DMS114 treated with DMSO at 0.1 percent for 48 hours (cell line): Measurements from ENCODE around the gene CUBN.

ENCODE experiments used
- DNase-seq: peaks from one replicate; lab custom pipeline; 2025; ENCODE audit not compliant: unreplicated experiment; lab: John Stamatoyannopoulos, UW

Gene CUBN

GRCh38 chr10:16960551-16960950 is 169.1 kb downstream of the CUBN start:
- no peak for DNase-seq

DNA sequence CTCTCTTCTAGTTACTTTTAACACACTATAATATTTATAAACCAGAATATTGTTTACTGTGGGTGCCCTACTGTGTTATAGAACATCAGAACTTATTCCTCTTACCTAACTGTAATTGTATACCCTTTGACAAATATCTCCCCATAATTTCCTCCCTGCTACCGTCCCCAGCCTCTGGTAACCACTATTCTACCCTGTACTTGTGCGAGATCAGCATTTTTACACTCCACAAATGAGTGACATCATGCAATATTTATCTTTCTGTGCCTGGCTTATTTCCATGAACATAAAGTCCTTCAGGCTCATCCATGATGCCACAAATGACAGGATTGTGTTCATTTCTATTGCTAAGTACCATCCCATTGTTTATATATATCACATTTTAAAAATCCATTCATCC is 172.6 kb downstream of the CUBN start:
- DNase-seq: no peak

- no peak for DNase-seq
Observed at GRCh38 chr10:16954280-16955030, 175.2 kb downstream of the CUBN start.

GRCh38 chr10:16953270-16953669 is 176.3 kb downstream of the CUBN start:
- DNase-seq: no peak

- DNase-seq: no peak
Observed at GRCh38 chr10:16952610-16953009, 177.0 kb downstream of the CUBN start.

DNA sequence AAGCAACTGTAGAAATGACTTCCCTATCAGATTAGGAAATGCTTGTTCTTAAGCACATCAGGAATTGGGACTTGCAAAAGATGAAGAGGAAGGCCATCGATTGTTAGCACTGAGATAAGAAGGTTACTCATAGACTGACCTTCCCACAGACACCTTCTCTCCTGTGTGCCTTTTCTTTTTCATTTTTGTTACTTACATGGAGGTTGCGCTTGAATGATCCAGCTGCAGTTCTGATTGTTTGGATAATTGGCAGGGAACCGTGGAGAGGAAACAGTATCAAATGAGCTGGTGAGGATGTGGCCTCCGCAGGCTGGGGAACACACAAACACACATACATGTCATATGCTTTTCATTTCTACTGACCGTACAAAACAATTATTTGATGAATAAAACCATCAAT is 177.5 kb downstream of the CUBN start:
- no peak for DNase-seq

DNA sequence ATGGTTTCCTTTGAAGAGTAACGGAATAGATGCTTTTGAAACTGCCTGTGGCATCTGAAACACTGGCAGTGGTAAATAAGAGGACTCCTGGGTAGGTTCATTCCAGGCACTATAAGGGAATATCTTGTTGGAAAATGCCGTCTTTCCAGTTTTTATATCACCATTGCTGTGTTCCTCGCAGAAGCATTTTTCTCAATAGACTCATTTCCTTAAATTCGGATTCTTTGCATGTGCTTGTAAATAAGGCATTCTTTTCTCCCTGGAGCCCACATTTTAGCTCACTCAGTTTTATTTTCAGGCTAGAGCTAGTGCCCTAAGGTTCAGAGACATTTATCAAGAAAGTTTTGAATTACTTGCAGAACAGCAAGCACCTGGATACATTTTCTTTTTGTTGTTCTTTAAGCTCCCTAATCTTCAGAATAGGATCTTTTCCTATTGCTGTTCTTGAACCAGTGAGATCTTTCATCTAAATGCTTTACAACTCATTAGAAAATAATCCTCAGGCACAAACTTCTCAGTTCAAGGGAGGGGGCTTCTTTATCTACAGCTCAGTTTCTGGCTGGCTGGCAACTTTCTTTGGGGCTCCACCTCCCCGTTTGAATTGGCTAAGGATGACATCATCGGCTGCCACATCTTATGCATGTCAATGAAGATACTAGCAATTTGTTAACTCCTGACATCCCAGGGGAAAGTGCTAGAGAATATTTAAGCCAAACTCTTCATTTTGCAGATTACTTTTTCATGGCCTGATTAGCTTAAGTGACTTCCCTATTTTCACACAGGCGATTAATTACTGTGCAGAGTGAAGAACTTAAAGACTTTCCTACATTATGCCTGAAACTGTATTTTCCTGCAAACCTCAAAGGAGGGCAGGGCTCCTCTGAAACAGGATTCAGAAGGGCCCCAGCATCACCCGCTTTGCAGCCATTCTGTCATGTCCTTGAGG is 178.7 kb downstream of the CUBN start:
- no peak for DNase-seq

- DNase-seq: no peak
Observed at GRCh38 chr10:16949816-16950215, 179.8 kb downstream of the CUBN start.

DNA sequence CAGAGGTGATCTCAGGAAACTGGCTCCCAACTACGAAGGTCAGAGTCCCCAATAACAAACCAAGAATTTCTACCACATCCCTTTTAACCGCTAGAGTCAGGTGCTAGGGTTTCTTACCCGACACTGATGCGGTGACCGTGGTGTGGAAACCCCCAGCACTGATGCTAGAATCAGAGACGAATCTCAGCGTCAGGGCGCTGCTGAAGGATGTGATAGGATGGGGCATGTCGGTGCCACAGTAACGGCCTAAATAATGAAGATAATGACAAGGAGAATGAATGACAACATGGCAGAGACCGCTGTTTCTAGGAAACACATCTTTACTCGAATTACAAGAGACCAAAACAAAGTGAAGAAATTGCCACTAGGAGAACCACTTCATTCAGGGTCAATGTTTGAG is 181.2 kb downstream of the CUBN start:
- DNase-seq: no peak

GRCh38 chr10:16947069-16947468 is 182.5 kb downstream of the CUBN start:
- no peak for DNase-seq

- DNase-seq: no peak
Observed at GRCh38 chr10:16945593-16945992, 184.0 kb downstream of the CUBN start.

GRCh38 chr10:16944986-16945385 is 184.6 kb downstream of the CUBN start:
- DNase-seq: no peak

- peak; percentile 82 for DNase-seq
Observed at GRCh38 chr10:16944402-16944801, 185.2 kb downstream of the CUBN start.

DNA sequence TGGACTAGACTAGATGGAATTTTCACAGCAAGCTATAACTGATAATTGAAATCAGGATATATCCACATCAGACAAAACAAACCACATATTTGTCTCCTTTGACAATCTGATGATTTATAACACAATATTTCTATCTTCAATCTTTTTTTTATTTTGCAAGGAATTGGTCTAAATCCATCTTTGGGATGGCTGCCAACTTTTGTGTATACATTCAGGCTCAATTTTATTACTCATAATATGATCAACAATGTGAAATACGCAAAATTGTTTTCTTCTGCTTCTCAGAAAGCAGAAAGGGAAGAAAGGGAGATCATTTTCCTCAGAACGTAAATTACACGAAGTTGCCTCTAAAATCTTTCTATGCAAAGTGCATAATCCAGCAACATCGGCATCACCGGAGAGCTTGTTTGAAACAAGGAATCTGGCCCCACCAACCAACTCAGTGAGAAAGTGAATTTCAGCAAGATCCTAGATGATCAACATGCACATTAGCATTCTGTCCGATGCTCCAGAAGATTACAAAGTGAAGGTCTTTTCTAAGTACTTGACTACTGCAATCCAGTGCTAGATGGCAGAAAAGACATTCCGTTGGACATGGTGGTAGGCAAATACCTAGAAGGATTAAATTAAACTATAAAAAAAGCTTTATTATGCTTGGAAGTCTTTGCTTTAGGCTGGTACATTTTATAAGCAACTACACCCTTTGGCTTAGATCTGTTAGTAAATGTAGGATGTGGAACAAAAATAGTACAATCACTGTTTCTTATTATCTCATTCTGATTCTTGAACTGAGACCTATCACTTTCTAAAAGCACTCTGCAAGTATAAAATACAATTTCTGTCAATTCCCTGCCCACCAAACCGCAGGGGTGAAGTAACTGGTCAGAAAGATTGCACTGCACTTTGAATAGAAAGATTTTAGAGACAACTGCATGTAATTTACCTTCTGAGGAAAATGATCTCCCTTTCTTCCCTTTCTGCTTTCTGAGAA is 186.0 kb downstream of the CUBN start:
- DNase-seq: peak; percentile 80

DNA sequence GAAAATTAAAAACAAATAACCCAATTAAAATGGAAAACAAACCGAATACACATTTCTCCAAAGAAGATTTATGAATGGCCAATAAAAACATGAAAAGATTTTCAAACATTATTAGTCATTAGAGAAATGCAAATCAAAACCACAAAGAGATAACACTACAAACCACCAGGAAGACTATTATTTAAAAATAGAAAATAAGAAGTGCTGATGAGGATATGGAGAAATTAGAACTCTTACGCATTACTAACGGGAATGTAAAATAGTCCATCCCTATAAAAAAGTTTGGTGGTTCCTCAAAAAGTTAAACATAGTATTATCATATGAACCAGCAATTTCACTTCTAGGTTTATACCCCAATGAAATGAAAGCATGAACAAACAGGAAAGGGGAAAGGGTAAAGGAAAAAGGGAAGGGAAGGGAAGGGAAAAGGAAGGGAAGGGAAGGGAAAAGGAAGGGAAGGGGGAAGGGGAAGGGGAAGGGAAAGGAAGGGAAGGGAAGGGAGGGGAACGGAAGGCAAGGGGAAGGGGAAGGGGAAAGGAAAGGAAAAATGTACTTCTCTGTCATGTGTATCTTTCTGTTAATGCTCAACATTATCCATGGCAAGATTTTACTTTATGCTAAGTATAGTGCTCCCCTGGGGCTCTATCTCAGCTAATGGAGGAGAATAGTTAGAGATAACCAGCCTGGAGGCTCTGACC is 187.1 kb downstream of the CUBN start:
- no peak for DNase-seq

- DNase-seq: peak; percentile 66
Observed at GRCh38 chr10:16941870-16942269, 187.7 kb downstream of the CUBN start.

DNA sequence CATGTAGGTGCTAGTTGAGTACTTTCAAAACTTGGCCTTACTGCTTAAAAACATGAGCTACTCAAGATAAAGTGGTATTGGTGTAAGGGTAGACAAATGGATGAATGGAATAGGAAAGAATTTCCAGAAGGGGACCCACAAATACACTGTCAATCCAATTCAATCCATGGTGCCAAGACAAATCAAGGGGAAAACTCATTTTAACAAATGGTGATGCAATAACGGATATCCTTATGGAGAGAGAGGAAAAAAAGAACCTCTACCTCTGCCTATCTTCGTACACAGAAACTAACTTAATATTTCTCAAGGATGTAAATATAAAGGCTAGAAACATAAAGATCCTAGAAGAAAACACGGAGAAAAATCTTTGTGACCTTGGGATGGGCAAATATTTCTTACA is 188.5 kb downstream of the CUBN start:
- DNase-seq: no peak

DNA sequence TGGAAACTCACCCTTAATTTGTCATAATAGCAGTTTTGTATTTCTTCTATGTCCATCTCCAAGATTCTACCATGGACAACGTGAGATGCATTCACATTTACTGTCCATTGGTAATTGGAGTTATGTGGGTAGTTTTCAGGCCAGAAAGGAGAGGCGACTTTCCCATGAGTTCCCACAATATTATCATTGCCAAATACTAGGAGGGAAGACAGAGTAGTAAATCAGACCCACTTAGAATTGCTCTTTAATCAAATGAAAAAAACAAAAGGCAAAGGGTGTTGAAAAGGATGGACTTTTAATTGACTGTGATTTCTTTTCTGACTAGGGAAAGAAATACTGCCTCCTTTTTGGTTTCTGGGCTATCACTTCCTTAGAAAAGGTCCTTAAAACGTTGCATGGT is 190.7 kb downstream of the CUBN start:
- peak; percentile 51 for DNase-seq

DNA sequence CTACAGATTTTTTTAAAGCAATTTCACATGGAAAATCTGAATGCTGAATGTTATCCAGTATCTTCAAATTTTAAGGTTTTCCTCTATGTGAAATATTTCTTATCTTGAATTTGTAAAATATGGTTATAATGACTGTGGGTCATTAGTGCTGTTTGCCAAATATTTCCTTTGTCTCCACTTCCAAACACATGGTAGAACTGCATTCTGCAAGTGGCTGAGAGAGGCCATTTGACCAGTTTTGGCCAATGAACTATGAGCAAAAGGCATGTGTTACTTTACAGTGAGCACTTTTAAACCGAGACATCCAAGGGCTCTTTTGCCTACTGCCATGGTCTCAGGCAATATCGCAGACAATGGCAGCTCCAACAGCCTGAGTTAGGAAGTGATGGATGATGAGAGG is 195.2 kb downstream of the CUBN start:
- DNase-seq: no peak

- no peak for DNase-seq
Observed at GRCh38 chr10:16933783-16934182, 195.8 kb downstream of the CUBN start.
